ENCODE data around the gene MVD. TPM values are rescaled to one million over a fixed set of nuclear protein-coding genes. Genes with fewer than 3 reads are reported as not detected.
A peak's percentile ranks its signal among the peaks of the same experiment; 100 is the strongest.
"Not testable (repeated sequence)": the region's sequence is repeated elsewhere in the genome, so short reads cannot be mapped to it uniquely, and the experiment has no call there.

MVD gene
- total RNA-seq, 1 experiment from 2014 or later: 25.7 TPM

DNA sequence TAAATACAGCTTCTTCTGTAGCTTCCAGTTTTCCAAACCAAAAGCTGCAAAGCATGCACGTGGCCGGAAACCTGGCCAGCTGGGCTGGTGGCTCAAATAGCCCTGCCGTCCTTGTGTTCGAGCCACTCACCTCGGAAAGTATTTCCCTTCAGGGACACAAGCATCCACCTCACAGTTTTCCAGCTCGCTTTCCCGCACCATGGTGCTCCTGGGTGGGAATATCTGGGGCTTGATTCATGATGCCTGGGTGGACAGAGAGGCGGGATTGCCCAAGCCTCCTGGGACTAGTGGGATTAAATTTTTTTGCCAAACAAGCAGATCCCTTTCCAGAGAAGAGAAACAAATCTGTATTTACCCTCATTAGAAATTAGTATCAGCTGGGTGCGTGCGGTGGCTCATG is 7.1 kb upstream of the MVD start:
- Histone ChIP-seq H3K27me3 (no peaks in the 10 kb centered on the region), H3K4me3 (no peak overlapping the region), H3K9me3 (no peaks in the 10 kb centered on the region), H3K36me3 (no peaks in the 10 kb centered on the region)
- no peak for DNase-seq

DNA sequence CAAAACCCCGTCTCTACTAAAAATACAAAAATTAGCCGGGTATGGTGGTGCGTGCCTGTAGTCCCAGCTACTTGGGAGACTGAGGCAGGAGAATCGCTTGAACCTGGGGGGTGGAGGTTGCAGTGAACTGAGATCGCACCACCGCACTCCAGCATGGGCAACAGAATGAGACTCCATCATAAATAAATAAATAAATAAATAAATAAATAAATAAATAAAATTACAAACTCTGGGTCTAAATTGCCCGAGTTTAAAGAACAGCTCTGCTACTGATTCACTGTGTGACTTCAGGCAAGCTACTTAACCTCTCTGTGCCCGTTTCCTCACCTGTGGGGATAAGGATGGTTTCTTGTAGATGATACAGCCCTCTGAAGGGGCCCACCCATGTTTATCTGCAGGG is 6.6 kb upstream of the MVD start:
- not testable (repeated sequence) for H3K36me3 ChIP-seq, H3K4me3 ChIP-seq, H3K9me3 ChIP-seq, DNase-seq, H3K27me3 ChIP-seq

DNA sequence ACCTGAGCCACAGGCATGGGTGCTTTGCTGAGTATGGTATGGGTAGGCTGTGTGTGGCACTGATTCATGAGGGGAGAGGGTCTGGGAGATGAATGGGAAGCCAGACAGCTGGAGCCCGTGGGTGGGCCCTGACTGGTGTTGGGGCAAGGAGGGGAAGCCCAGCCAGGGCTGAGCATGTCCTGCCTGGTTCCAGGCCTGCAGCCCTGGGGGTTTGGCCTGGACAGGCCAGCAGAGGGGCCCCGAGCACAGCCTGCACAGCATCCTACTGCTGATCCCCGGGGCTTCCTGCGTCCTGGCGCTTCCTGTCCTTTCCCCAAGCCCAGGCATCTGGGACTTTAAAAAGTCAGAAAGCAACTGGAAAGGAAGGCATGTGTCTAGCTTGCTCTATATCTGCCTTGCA is 4.6 kb upstream of the MVD start:
- DNase-seq: no peak

DNA sequence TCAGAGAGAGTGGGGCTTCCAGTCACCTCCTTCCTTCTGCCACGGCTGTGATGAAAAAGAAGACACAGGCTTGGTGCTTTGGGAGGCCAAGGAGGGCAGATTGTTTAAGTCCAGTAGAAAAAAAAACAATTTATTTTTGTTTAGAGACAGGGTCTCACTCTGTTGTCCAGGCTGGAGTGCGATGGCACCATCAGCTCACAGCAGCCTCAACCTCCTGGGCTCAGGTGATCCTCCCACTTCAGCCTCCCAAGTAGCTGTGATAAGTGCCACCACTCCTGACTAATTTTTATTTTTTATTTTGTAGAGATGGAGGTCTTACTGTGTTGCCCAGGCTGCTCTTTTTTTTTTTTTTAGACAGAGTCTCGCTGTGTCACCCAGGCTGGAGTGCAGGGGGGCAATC is 2.7 kb upstream of the MVD start:
- Histone ChIP-seq H3K27me3 (no peaks in the 10 kb centered on the region), H3K9me3 (no peaks in the 10 kb centered on the region), H3K4me3 (no peak overlapping the region), H3K36me3 (no peaks in the 10 kb centered on the region)
- no peak for DNase-seq

More for the DNA sequence above, 4.6 kb upstream of the MVD start:
- no peak overlapping the region for H3K4me3 ChIP-seq
- no peaks in the 10 kb centered on the region for H3K36me3 ChIP-seq
- no peaks in the 10 kb centered on the region for H3K27me3 ChIP-seq
- H3K9me3 ChIP-seq: no peaks in the 10 kb centered on the region

DNA sequence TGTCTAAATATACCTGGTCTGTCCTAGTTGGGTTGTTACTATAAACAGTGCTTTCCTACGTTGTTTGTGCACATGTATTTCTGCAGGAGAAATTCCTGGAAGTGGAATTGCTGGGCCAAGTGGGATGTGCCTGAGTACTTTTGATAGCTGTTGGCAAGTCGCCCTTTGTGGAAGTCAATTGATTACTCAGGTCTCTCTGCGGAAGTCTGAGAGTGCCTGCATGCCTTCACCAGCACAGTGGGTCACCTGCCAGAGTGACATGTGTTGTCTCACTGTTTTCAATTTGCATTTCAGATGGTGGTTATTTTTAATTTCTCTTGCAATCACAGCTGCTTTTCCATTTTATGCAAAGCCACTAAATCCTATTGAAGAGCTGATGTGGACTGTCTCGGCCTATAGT is 2.3 kb upstream of the MVD start:
- Histone ChIP-seq H3K36me3 (no peaks in the 10 kb centered on the region), H3K27me3 (no peaks in the 10 kb centered on the region), H3K9me3 (no peaks in the 10 kb centered on the region), H3K4me3 (no peak overlapping the region)
- DNase-seq: no peak

DNA sequence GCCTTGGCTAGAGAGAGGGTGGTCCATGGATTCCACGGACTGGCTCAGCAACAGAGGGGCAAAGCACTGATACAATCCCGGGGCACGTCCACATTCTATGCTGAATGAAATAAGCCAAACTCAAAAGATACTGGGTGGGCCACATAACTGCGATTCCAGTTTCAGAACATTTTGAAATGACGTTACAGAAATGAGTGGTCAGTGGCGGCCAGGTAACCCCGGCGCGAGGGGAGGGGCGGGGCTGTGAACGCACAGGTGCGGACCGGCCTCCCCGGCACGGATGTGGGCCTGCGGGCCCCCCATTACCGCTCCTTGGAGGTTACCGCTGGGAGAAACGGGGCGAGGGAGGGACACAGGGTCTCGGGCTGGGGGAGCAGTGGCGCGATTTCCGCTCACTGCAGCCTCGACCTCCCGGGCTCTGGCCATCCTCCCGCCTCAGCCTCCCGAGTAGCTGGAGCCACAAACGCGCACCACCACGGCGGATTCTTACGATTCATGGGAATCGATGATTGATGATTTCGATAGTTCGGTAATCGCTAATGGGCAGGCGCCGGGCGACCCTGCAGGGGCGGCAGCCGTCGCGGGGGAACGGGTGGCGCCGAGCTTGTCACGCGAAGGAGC is 559 bp downstream of the MVD start:
- no peaks in the 10 kb centered on the region for H3K27me3 ChIP-seq
- H3K4me3 ChIP-seq: peak overlapping the region; percentile 85
- H3K9me3 ChIP-seq: no peaks in the 10 kb centered on the region
- DNase-seq: no peak
- no peaks in the 10 kb centered on the region for H3K36me3 ChIP-seq

DNA sequence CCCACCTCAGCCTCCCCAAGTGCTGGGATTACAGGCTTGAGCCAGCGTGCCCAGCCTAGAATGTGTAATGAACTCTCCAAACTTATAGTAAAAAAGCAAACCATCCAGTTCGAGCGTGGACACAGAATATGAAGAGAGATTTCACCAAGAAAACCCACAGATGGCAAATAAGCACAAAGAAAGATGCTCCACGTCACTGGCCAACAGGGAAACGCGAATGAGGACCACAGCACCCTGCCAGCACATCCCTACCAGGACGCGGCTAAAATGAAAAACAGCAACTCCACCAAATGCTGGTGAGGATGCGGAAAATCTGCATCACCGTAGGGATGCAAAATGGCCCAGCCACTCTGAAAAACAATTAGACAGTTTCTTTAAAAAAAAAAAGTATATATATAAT is 1.4 kb downstream of the MVD start:
- H3K4me3 ChIP-seq: no peak overlapping the region
- no peak for DNase-seq

DNA sequence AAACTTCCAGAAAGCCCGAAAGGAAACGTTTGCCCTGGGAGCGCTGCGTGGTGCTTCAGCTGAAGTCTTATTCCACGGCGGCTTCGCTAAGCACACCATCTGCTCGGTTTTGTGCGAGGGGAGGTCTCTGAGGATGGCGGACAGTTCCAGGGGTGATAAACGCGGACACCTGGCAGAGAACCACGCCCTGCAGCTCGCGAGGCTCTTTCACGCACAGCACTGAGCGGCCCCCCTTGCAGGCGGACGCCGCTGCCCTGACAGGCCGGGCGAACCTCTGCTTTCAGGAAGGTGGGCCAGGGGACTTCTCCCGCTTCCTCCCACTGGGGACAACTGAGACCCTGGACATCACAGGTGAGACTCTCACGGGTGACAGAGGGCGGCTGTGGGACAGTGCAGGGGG is 3.7 kb downstream of the MVD start:
- Histone ChIP-seq H3K4me3 (no peak overlapping the region), H3K27me3 (no peaks in the 10 kb centered on the region), H3K36me3 (no peaks in the 10 kb centered on the region), H3K9me3 (no peaks in the 10 kb centered on the region)
- no peak for DNase-seq

More for the DNA sequence above, 1.4 kb downstream of the MVD start:
- no peaks in the 10 kb centered on the region for H3K36me3 ChIP-seq
- H3K27me3 ChIP-seq: no peaks in the 10 kb centered on the region
- H3K9me3 ChIP-seq: no peaks in the 10 kb centered on the region

DNA sequence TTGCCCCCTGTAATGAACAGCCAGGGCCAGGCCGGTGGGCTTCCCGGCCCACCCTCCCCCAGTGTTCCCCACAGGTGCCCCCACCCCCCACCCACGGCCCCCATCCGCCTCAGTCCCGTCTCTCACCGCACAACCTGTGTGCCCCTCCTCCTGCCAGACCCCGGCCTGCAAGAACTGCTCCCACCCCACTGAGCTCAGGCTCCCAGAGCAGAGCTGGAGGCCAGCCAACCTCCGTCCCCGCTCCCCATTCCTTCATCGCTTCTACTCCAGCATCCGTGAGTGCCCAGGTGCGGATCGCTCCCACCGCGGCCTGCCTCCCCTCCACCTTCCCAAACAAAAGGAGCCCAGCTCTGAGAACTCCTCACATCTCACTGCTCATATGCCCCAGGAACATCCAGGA is 4.2 kb downstream of the MVD start:
- Histone ChIP-seq H3K4me3 (no peak overlapping the region), H3K36me3 (no peaks in the 10 kb centered on the region), H3K9me3 (no peaks in the 10 kb centered on the region), H3K27me3 (no peaks in the 10 kb centered on the region)
- no peak for DNase-seq

DNA sequence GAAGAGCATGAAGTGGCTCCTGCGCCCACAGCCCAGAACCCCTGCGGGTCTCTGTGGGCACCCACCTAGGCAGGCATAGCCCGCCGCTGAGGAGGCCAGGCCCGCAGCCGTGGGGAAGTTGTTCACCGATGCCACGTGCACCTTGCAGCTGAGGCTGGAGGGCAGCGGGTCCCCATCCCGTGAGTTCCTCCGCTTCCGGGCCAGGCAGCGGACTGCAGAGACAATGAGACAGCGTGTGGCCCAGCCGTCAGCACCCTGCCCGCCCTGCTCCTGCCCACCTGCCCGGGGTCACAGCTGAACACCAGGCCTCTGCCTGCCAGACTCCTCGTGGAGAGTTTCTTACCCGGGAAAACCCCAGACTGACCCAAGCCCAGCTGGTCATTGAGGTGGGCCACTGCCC is 5.5 kb downstream of the MVD start:
- no peak for DNase-seq

DNA sequence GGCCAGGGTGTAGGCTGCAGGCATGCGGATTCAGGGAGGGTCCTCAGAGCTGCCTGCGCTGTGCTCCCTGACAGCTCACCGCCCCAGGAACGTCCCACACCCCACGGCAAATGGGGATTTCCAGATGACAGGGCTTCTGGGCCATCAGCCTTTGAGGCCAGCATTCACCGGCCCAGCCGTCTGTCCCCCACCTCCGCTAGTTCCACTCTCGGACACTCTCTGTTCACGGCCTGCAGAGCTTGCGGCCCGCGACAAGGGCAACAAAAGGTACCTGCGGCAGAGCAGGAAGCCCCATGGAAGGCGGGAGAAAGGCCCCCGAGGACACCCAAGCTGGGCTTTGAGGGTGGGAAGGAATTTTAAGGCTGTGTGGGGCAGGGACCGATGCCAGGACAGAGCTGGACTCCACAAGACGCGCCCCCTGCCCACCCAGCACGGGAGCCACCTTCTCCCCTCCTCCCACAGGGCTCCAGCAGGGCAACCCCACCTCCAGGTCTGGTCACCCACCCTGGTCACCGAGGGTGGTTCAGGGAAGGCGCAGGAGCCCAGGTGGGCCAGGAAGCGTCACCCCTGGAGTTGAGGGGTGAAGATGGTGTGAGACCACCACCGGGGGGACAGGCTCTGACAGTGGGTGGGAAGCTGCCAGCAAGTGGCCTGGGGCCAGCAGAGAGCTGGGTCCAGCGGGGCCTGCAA is 6.5 kb downstream of the MVD start:
- Histone ChIP-seq H3K4me3 (no peak overlapping the region), H3K27me3 (no peaks in the 10 kb centered on the region), H3K9me3 (no peaks in the 10 kb centered on the region), H3K36me3 (no peaks in the 10 kb centered on the region)
- no peak for DNase-seq

More for the DNA sequence above, 5.5 kb downstream of the MVD start:
- H3K9me3 ChIP-seq: no peaks in the 10 kb centered on the region
- no peaks in the 10 kb centered on the region for H3K27me3 ChIP-seq
- H3K4me3 ChIP-seq: no peak overlapping the region
- no peaks in the 10 kb centered on the region for H3K36me3 ChIP-seq

DNA sequence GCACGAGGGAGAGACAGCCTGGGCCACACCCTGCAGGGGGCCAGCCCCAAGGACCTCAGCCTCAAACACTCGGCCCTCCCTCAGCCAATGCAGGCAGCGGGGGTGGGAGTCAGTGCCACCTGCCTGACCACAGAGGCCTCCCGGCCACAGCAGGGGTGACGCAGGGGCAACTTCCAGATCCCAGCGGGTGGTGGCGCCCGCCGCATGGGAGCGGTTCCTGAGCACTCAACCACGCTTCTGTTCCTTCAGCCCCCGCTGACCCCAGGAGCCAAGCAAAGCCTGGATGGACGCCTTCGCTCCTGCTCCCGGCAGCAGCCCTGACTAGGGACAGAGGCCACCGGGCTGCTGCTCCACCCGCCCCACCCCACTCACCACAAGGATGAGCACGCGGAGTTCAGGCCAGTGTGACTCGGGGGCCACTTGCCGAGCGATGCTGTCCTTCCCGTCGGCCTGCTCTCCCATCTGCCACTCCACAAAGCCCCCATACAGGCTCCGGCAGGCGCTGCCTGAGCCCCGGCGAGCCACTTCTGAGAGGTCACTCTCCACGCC is 7.1 kb downstream of the MVD start:
- Histone ChIP-seq H3K36me3 (no peaks in the 10 kb centered on the region), H3K4me3 (no peak overlapping the region), H3K27me3 (no peaks in the 10 kb centered on the region), H3K9me3 (no peaks in the 10 kb centered on the region)
- DNase-seq: no peak

DNA sequence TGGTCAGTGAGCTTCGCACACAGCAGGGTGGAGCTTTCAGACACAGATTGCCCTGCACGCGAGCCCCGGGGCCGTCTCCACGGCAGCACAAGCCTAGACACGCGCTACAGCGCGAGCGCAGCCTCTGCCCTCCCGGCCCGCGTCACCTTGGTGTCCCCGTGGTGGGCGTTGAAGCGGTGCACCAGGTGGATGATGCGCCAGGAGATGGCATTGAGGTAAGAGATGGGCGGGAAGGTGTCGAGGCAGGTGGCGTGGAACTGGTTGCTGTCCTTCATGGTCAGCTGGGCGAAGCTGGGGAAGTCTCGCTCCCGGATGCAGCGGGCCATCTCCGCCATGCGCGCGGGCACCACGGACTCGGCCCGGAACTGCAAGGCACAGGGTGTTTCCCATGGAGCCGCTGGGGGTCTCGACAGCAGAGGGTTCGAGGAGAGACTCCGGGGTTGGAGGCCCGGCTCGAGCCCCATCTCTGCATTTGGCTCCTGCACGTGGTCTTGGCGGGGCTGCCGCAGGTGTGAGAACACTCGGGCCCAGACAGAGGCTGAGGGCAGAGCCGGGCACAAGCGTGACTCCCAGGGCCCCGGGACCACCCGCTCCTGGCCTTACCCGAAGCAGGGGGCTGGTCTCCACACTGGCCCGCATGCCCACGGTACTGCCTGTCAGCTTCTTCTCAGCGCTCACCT is 7.7 kb downstream of the MVD start:
- no peak for DNase-seq
- H3K27me3 ChIP-seq: no peaks in the 10 kb centered on the region
- H3K4me3 ChIP-seq: no peak overlapping the region
- no peaks in the 10 kb centered on the region for H3K36me3 ChIP-seq
- no peaks in the 10 kb centered on the region for H3K9me3 ChIP-seq

DNA sequence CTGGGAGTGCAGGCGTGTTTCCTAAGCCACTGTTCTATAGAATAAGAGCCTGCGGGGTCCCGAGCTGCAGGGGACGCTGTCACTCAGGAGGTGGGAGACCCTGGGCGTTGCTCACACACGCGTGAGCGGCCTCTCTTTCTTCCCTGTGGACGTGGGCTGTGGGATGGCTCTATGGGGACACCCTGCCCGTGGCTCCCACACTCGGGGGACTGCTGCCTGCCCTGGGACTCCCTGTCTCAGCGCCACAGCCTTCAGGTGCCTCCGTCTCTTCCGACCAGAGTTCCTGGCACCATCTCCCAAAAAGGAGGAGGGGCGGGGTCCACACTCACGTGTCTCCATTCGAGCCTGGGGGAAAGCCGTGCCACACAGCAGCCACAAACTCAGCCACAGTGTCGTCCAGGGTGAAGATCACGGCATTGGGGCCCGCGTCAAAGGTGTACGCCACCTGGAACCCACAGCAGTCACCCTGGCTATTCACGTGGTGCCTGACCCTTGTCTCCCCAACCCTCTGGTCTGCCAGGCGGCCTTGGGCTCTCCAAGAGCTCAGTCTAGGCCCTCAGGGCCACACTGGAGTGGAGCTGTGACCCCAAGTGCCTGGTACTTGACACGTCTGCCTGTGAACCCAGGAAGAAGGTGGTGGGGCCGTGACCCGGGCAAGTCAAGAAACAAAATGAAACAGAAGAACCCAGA is 8.4 kb downstream of the MVD start:
- no peak for DNase-seq
- Histone ChIP-seq H3K27me3 (no peaks in the 10 kb centered on the region), H3K36me3 (no peaks in the 10 kb centered on the region), H3K9me3 (no peaks in the 10 kb centered on the region), H3K4me3 (no peak overlapping the region)

DNA sequence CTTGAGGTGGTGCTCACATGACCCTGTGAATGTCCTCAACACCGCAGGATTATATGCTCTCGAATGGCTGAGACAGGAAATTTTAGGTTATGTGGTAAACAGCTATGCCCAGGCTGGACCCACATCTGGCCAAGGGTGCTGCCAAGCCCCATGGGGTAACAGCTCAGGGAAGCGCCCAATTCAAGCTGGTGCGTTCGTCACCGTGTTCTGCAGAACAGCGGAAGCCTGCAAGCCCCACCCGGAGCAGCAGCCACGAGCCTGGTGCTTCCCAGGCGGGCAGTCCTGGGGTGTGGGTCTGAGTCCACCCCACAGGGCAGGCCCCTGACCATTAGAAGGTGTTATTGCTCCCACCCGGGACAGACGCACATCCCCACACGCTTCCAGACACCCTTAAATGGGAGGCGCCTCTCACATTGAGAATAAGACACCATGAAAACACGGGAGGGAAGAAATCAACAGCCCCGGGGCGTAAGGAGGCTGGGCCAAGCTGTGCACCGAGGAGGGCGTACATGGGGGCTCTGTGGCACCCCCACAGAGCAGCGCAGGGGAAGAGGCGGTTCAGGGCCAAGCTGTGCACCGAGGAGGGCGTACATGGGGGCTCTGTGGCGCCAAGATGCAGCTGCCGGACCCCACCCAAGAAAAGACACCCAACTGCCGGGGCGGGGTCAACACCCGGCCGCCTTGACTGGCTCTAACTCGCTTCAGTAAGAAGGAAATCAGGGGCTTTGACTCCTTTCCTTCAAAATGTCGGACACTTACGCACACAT is 9.1 kb downstream of the MVD start:
- H3K36me3 ChIP-seq: no peaks in the 10 kb centered on the region
- H3K27me3 ChIP-seq: no peaks in the 10 kb centered on the region
- H3K4me3 ChIP-seq: no peak overlapping the region
- H3K9me3 ChIP-seq: no peaks in the 10 kb centered on the region
- DNase-seq: no peak

DNA sequence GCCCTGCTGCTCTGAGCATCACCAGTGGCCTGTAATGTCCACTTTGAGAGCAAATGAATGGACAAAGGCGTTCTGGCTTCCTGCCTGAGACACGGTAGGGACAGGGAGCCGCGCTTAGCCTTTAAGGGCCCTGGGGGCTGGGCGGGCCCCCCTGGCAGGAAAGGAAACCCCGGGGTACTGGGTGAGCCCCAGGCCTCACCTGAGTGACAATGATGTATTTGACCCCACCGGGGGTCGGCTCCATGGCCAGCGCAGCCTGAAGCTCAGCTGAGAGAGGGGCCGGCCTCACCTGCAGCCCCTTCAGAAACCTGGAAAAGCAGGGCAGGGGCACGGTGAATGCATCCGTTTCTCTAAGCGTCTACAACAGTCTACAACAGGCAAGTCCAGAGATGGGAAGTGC is 9.8 kb downstream of the MVD start:
- no peaks in the 10 kb centered on the region for H3K9me3 ChIP-seq
- no peaks in the 10 kb centered on the region for H3K36me3 ChIP-seq
- H3K27me3 ChIP-seq: no peaks in the 10 kb centered on the region
- H3K4me3 ChIP-seq: no peak overlapping the region
- DNase-seq: no peak

DNA sequence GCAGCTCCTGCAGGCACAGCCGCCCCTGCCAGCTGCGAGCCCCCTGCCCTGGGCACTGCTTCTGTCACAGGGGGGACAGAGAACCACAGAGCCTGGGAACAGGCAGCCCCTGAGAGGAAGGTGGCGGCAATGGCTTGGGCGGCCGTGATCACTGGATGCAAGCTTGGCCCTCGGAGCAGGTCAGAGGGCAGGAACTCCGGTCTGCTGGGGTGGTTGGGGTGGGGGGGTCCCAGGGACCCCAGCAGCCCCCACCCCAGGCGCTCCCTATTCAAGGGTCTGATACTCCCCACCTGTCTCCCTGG is 10.2 kb downstream of the MVD start:
- no peaks in the 10 kb centered on the region for H3K9me3 ChIP-seq

More for the DNA sequence above, 10.2 kb downstream of the MVD start:
- Histone ChIP-seq H3K27me3 (no peaks in the 10 kb centered on the region), H3K36me3 (no peaks in the 10 kb centered on the region), H3K4me3 (no peak overlapping the region)
- no peak for DNase-seq

Data from MG63 (cell line).